Measurements from ENCODE around the gene FGFR2. TPM values are rescaled to one million over a fixed set of nuclear protein-coding genes. Genes with fewer than 3 reads are reported as not detected.
A peak's percentile ranks its signal among the peaks of the same experiment; 100 is the strongest.

FGFR2 gene
- total and polyA plus RNA-seq, 11 donors = 0.13 to 4.1 (median 0.35) TPM; not detected in 1

- intact Hi-C loops (cut with DNase I) = loop anchor here in 2 of 10 donors (10.0 kb wide), 2 partner anchors 119 to 269 kb away; no protein-coding TSS in a partner anchor
- 83 to 91% (median 87%) methylated on average over 10 to 11 of the region's 11 CpGs for WGBS, 4 donors
- no peak for TF ChIP-seq POLR2A (IDR thresholded peaks at IDR 0.05)
- TF ChIP-seq CTCF (IDR thresholded peaks at IDR 0.05) = no peak
- Histone ChIP-seq H3K4me1 (no peaks in the 10 kb centered on the region), H3K9me3 (peaks cover 0 to 14% (median 0%) of the 10 kb centered on the region in 12 donors), H3K27ac (no peak overlapping the region), H3K27me3 (peaks cover 0 to 13% (median 0%) of the 10 kb centered on the region in 9 donors), H3K4me3 (no peak overlapping the region), H3K36me3 (no peaks in the 10 kb centered on the region)
- ATAC-seq (no peak), DNase-seq (no peak)
Observed at GRCh38 chr10:121616291-121616690, 18.0 kb upstream of the FGFR2 start.

GRCh38 chr10:121615836-121616235 is 17.6 kb upstream of the FGFR2 start:
- 71 to 81% (median 79%) methylated on average over 7 of the region's 7 CpGs for WGBS, 4 donors
- intact Hi-C loops (cut with DNase I) = loop anchor here in 2 of 10 donors (10.0 kb wide), 2 partner anchors 119 to 269 kb away; no protein-coding TSS in a partner anchor
- H3K36me3 ChIP-seq = no peaks in the 10 kb centered on the region

GRCh38 chr10:121615435-121615793 is 17.2 kb upstream of the FGFR2 start:
- Histone ChIP-seq H3K27me3 (peaks cover 0 to 11% (median 0%) of the 10 kb centered on the region in 9 donors), H3K4me3 (no peak overlapping the region), H3K36me3 (no peaks in the 10 kb centered on the region), H3K4me1 (no peaks in the 10 kb centered on the region), H3K27ac (peak overlapping the region in 2 of 12 donors; percentile 1 to 20), H3K9me3 (peaks cover 0 to 14% (median 0%) of the 10 kb centered on the region in 12 donors)
- DNase-seq (peak in 3 of 5 donors; percentile 41 to 47 (median 42)), ATAC-seq (peak in 3 of 4 donors; percentile 32 to 82 (median 77))
- intact Hi-C loops (cut with DNase I) = loop anchor here in 2 of 10 donors (10.0 kb wide), 2 partner anchors 119 to 269 kb away; no protein-coding TSS in a partner anchor
- TF ChIP-seq CTCF (IDR thresholded peaks at IDR 0.05) (no peak), POLR2A (IDR thresholded peaks at IDR 0.05) (no peak)
- 50 to 61% (median 54%) methylated on average over 10 to 12 of the region's 12 CpGs for WGBS, 4 donors

More at GRCh38 chr10:121615836-121616235, 17.6 kb upstream of the FGFR2 start:
- Histone ChIP-seq H3K4me1 (no peaks in the 10 kb centered on the region), H3K4me3 (no peak overlapping the region), H3K9me3 (peaks cover 0 to 14% (median 0%) of the 10 kb centered on the region in 12 donors), H3K27me3 (peaks cover 0 to 13% (median 0%) of the 10 kb centered on the region in 9 donors), H3K27ac (peak overlapping the region in 2 of 12 donors; percentile 1 to 20)
- ATAC-seq (no peak), DNase-seq (no peak)
- no peak for TF ChIP-seq CTCF (IDR thresholded peaks at IDR 0.05)
- no peak for TF ChIP-seq POLR2A (IDR thresholded peaks at IDR 0.05)

- Histone ChIP-seq H3K4me3 (no peak overlapping the region), H3K27ac (no peak overlapping the region), H3K36me3 (no peaks in the 10 kb centered on the region), H3K27me3 (peaks cover 0 to 9% (median 0%) of the 10 kb centered on the region in 9 donors), H3K9me3 (peaks cover 0 to 14% (median 0%) of the 10 kb centered on the region in 12 donors), H3K4me1 (no peaks in the 10 kb centered on the region)
- TF ChIP-seq CTCF (IDR thresholded peaks at IDR 0.05) (no peak), POLR2A (IDR thresholded peaks at IDR 0.05) (no peak)
- ATAC-seq = no peak
- 75 to 82% (median 79%) methylated on average over 9 of the region's 9 CpGs for WGBS, 4 donors
- intact Hi-C loops (cut with DNase I) = loop anchor here in 3 of 10 donors (5.0 to 10.0 kb wide), 3 partner anchors 120 to 668 kb away; no protein-coding TSS in a partner anchor
- no peak for DNase-seq
Observed at GRCh38 chr10:121614613-121615434, 16.6 kb upstream of the FGFR2 start.

Measured in heart left ventricle (tissue), 16 donors.